G401.6 (cell line): ENCODE results near the gene CAMTA1.

Experiments
- FAIRE-seq: peaks from 2 replicates; lab custom pipeline; 2012; peaks lifted over from hg19 to GRCh38; lab: Jason Lieb, UNC

The CAMTA1 gene

GRCh38 chr1:6874298-6874697 is 89.0 kb downstream of the CAMTA1 start:
- FAIRE-seq = no peak

DNA sequence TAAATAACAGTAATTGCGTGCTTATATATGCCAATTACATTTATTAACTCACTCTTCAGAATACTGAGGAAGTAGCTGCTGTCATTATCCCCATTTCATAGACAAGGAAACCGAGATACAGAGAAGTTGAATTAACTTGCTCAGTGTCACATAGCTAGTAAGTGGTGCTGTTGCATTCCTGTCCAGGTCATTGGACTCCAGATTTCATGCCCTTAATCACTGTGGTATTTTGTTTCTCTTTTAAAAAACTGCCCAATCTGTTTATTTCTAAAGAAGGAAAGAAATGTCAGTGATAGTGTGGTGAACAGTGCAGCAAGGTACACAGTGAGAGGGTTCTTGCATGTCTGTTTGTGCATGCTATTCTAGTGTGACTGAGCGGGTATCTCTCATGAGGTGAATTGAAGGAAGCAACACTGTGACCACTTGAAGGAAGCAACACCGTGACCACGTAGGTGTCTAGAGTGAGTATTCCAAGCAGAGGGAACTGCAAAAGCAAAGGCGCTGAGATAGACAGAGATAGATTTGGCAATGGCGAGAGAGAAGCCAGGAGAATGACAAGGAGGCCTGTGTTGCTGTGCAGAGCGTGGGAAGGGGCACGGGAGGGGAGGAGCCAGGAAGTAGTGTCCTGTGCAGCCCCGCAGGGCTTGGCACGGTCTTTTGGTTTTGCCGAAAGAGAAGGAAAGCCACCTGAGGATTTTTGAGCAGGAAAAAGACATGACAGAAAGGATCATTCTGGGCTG is 95.9 kb downstream of the CAMTA1 start:
- FAIRE-seq = no peak

- FAIRE-seq = no peak
Measured at GRCh38 chr1:6882414-6882813, 97.2 kb downstream of the CAMTA1 start.

DNA sequence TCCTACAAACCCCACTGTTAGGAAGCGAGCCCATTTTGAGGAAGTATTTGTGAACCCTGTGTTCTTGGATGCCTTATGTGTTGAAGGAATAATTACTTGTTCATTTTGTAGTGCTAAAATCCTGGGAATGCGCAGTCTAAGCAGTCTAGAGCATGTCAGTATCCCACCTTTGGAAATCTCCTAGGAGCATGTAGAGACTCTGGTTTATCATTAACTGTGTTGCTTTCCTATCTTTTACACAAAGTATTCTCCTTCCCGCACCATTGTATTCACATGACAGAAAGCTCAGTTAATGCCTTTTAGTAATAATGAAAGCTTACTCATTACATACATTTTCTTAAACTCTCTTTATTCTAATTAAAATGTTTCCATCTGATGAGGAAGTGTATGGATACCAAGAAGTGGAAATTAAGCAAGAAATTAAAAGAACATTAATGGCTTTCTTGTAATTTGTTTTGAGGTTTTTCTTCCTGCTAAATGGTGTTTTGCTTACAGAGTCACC is 99.4 kb downstream of the CAMTA1 start:
- no peak for FAIRE-seq

GRCh38 chr1:6885426-6885825 is 100.2 kb downstream of the CAMTA1 start:
- no peak for FAIRE-seq

DNA sequence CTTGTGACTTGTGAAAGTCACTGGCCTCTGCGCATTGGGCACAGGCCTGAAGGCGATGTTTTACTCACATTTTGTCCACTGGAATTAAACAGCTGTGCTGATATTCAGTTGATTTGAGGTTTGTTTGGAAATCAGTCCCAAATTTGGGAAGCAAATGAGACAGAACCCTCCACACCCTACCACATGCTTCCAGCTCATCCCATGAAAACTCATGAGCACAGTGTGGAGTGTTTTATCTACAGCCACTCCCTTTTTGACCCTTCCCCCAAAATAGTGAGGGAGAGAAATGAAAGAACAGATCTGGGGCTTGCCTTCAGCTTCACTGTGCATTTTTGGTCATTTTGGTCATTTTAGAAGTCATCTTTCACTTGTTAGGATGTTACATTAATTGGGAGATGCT is 101.3 kb downstream of the CAMTA1 start:
- FAIRE-seq = no peak

GRCh38 chr1:6888268-6888667 is 103.0 kb downstream of the CAMTA1 start:
- FAIRE-seq = no peak

DNA sequence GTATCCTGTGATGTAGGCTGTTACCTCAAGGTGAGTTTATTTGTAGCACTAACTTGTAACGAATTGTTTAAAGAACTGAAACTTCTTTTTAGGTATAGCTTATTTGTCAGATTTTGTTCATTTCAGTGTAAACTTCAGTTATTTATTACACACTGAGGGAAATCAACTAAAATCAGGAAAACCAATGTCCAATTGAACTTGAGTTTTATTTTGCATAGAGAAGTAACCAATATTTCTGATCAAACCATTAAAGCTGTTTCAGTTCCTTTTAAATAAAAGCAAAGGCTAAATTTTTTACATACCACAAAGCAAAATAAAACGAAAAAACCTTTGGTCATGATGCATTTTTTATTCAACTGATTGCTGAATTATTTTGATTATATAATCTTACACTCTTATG is 103.6 kb downstream of the CAMTA1 start:
- no peak for FAIRE-seq

DNA sequence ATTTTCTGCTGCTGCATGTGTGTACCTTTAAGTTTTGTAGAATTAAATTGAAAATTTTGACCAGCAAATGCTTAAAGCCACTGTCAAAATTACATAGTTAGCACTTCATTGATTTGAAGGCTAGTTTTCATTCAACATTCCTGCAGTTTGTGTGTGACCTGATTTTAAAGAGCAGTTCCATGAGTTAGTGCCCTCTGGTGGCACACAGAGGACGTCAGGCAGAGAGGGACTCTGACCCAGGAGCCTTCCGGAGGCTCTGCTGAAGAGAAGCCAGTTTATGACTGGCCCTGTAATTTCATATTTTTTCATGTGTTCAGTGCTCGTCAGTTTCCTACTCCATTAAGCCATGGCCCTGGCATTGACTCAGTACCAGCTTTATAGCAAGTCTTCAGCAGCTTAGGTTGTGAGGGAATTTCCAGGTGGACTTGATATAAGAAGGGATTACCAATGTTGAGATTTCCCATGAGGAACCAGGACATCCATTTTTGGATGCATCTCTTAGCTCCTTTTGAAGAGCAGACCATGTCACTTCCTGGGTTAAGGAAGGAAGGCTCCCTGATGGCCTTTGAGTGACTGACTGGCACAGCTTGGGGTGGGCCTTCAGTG is 104.7 kb downstream of the CAMTA1 start:
- FAIRE-seq = peak; percentile 69

DNA sequence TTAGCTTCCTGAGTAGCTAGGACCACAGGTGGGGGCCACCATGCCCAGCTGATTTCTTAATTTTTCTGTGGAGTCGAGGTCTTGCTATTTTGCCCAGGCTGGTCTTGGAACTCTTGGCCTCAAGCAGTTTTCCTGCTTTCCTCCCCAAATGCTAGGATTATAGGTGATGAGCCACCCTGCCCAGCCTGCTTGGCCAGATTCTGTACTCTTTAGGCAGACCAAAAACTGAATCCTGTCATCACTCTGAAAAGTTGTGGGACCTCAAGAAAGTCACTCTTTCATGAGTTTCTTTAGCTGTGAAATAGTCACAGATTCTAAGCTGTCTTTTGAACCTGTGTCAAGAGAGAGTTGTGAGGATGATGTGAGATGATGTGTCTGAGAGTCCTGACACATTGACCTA is 105.4 kb downstream of the CAMTA1 start:
- no peak for FAIRE-seq

DNA sequence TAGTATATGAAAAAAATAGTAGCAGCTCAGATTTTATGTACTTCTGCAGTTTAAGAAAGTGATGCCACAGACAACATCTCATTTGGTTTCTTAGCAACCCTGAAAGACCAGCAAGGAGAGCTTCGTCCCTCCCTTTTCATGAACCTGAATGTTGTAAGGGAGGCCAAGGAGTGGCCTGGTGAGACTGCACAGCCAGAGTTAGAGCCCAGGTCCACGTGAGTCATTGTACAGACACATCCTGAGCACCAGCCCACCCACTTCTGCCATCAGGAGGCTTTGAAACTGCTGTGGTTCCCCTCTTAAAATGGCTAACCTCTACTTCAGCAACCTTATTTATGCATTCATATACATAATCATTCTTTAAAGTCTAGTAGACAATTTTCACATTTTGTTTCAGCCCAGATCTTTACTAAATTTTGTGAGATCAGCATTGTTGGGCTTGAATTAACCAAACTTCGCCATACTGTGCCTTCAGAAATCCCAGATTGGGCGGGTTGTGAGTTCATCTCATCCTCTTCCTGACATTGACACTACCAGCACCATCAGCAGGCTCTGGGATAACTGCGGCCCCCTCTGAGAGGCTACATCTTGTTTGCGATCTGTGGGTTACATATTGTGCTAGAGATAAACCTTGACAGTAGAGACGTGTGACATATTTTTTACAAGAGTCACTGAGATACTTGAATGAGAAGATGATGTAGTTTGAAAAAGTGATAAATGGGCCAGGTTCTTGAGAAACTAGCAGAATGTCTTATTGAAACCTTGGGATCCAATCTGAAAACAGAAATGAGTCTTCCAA is 106.7 kb downstream of the CAMTA1 start:
- FAIRE-seq = no peak

DNA sequence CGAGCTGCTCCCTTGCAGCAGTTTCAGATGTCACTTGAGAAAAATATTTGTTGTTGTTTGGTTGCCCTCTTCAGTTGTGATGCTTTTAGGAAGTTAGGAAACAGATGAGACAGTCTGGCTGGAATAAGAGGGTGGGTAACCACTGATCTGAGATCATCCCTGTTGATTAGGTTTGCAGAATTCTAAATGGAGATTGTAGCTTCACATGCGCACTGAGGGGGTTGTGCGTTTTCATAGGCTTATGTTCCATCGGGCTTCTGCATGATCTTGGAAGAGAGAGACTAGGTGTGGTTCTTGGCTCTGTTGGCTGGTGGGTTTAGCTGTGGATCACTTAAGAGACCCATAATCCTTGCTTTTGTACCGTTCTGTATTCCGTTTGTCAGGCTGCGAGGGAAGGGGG is 108.1 kb downstream of the CAMTA1 start:
- FAIRE-seq = no peak

DNA sequence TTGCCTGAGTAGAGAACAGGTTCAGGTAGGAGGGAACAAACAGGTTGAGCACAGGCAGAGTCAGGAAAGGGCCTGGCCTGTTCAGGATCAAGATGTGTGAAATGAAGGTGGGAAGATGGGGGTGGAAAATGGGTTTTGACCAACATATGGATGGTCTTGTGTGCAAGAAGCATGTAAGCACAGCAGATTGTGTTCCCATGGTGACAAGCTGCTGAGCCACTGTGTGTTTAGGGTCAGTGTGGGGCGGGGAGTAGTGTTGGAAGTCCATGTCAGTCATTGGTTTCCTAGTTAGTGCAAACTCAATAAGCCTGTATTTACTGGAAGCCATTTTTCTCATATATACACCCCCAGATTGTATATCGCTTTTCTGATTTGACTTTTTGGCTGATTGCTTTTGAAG is 111.9 kb downstream of the CAMTA1 start:
- FAIRE-seq = no peak

DNA sequence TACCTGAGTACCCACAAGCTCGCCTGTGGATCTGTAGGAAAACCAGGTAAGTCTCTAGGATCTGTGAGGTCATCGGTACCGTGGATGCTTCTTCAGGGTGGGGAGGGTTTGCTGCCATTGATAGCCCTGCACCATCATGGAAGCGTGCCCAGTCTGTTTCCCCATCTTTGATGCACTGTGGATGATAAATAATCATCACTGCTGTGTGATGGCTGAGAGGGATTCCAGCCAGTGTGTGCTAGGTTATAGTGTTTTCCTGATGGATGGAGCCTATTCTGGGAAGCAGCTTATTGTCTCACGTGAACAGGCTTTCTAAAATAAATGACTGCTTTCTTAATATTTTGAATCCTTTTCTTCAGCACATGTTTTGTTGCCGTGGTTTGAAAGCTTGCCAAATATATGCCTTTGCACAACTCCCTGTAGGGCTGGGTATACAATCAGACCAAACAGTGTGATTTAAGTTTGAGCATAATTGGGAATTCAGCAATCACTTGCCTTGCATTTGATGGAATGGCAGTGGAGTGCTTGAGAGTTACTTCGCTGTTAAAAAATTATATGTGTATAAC is 113.8 kb downstream of the CAMTA1 start:
- no peak for FAIRE-seq

- FAIRE-seq = no peak
Measured at GRCh38 chr1:6899621-6900020, 114.4 kb downstream of the CAMTA1 start.

- no peak for FAIRE-seq
Measured at GRCh38 chr1:6902153-6902552, 116.9 kb downstream of the CAMTA1 start.

- no peak for FAIRE-seq
Measured at GRCh38 chr1:6904476-6905170, 119.4 kb downstream of the CAMTA1 start.

DNA sequence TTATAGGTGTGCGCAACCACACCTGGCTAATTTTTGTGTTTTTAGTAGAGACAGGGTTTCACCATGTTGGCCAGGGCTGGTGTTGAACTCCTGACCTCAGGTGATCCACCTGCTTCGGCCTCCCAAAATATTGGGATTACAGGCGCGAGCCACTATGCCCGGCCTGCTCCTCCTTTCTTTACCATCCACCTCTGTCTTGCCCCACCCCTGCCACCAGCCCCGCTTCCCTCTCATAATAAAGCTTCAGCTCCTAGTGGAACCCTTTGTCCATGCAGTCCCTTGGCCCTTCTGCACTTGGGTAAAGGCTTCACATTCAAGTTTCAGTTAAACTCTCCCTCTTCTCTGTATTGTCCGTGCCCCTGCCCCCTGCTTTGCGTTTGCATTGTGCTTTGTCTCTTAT is 120.1 kb downstream of the CAMTA1 start:
- FAIRE-seq = no peak

DNA sequence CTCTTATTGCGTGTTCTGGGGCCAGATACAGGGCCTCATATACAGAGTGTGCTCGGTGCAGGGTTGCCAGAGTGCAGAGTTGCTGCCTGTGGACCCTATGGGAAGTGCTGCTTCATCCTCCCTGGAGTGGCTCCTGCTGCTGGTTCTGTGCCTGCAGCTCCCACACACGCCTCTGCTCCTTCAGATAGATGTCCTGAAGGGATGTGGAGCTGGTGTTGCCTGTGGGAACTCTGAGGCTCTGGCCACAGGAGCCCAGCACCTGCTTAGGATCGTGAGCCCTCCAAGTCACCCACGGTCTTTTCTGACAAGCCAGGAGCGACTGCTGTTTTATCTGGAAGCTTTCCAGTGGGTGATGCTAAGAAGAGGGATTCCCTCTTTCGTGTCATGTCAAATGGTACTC is 120.5 kb downstream of the CAMTA1 start:
- no peak for FAIRE-seq

GRCh38 chr1:6906783-6907182 is 121.5 kb downstream of the CAMTA1 start:
- FAIRE-seq = no peak

DNA sequence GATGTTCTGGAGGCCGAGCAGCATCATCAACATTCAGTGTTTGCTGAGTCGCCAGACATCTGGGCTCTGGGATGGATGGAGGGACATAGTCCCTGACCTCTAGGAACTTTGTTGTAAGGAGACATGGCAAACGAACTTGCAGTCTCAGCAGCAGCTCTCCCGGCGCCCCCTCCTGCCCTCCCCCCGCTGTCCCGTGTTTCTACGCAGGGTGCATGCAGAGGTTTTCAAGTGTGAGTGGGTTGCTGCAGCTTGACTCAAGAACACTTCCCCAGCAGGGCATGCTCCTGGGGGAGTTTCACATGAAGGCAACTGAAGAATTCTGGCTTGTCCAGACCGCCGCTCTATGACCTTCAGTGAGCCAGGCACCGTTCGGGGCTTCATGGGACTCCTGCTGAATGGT is 121.9 kb downstream of the CAMTA1 start:
- no peak for FAIRE-seq
